Measurements from ENCODE around the gene PPP4R1. TPM values are rescaled to one million over a fixed set of nuclear protein-coding genes. Genes with fewer than 3 reads are reported as not detected.
A peak's percentile ranks its signal among the peaks of the same experiment; 100 is the strongest.

Gene PPP4R1
- polyA plus RNA-seq, 4 donors = 84.5 to 101 (median 94.4) TPM

DNA sequence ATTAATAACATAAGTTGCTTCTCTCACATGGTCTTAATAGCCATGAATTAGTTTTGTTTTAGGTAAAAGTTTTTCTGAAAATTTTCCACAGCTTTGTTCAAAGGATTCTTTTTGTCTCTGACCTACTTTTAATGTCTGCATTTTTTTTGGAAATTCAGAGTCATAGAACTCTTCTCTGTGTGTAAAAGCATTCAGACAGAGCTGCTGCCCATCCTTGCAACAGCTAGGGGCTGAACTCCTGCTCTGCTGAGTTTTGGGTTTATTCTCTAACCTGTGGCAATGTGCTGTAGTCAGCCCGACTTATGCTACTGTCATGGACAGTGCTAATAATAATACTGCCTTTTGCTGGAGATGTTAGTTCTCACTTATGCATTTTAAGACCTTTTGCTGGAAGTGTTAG is 95.0 kb downstream of the PPP4R1 start:
- DNase-seq (ENCODE audit: low read depth in 4 of 4, low spot score in 2 of 4) = no peak

DNA sequence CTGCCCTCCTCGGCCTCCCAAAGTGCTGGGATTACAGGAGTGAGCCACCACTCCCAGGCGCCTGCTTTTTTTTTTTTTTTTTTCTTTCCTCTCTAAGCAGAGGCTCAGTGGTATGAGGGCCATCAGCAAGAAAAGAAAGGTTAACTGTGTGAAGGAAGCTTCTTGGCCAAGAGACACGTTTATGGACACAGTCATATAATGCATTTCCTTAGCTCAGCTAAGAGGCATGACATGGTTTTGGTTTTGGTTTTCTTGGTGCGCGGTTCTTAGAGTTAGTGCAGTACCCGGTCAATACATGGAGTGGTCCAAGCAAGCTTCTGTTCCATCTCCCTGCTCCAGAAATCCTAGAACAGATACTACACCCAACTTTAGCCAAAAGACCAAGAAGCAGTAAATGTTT is 96.5 kb downstream of the PPP4R1 start:
- DNase-seq (ENCODE audit: low read depth in 4 of 4, low spot score in 2 of 4) = no peak

DNA sequence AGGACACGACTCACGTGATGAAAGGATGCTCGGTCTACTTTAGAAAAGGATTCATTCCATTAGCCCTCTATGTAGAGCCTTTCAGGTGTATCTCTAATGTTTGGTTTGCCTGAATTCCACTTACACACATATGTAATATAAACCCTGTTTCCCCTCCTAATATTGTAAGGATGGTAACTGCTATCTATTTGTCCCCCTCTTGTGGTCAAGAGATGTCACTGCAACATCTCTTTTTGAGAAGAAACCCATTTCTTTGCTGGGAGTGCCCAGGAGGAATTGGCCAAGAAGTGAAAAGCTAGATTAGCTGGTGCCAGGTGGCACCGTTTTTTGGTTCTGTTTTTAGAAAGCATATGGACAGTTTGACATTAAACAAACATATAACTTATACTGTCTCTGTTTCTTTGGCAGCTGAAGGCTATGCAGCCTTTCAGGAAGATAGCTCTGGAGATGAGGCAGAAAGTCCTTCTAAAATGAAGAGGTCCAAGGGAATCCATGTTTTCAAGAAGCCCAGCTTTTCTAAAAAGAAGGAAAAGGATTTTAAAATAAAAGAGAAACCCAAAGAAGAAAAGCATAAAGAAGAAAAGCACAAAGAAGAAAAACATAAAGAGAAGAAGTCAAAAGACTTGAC is 97.8 kb downstream of the PPP4R1 start:
- peak in 1 of 4 donors; percentile 24 for DNase-seq (ENCODE audit: low read depth in 4 of 4, low spot score in 2 of 4)

GRCh38 chr18:9513971-9514512 is 100.3 kb downstream of the PPP4R1 start:
- no peak for DNase-seq (ENCODE audit: low read depth in 4 of 4, low spot score in 2 of 4)

DNA sequence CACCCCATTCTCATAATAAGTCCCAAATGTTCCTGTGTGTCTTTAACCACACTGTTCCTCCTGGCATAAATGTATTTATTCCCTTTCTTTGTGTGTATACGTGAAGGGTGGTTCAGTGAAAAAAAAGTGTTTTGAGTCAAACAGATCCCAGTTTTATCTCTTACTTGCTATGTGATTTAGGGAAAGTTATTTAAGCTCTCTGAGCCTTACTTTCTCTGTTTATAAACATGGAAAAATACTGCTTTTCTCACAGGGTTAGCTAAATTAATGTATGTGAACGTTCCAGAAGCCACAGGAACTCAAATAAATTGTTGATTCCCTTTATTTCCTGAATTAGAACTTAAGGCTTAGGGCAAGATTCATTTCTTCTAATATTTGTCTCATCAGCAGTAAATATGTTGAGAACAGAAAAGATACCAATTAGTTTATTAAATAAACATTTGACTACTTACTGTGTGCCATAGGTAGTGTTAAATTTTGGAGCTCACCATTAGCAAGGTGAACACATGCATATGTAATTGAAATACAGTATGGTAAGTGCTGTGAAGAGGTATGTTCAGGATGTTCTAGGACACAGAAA is 105.8 kb downstream of the PPP4R1 start:
- no peak for DNase-seq (ENCODE audit: low read depth in 4 of 4, low spot score in 2 of 4)

DNA sequence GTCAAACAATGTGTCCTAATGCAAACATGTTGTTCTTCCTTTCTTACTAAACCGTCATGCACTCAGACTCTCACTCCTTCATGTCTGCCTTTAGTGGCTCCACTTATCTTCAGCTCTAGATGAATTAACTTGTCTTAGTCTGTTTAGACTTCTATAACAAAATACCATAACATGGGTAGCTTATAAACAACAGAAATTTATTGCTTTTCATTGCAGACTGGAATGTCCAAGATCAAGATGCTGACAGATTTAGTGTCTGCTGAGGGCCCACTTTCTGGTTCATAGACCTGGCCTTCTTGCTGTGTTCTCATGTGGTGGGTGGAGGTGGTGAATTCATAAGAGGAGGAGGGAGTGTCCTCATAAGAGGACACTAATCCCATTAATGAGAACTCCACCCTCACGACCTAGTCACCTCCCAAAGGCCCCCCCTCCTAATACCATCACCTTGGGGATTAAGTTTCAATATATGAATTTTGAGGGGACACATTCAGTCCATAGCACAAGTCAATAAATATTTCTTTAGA is 106.7 kb downstream of the PPP4R1 start:
- DNase-seq (ENCODE audit: low read depth in 4 of 4, low spot score in 2 of 4) = no peak

DNA sequence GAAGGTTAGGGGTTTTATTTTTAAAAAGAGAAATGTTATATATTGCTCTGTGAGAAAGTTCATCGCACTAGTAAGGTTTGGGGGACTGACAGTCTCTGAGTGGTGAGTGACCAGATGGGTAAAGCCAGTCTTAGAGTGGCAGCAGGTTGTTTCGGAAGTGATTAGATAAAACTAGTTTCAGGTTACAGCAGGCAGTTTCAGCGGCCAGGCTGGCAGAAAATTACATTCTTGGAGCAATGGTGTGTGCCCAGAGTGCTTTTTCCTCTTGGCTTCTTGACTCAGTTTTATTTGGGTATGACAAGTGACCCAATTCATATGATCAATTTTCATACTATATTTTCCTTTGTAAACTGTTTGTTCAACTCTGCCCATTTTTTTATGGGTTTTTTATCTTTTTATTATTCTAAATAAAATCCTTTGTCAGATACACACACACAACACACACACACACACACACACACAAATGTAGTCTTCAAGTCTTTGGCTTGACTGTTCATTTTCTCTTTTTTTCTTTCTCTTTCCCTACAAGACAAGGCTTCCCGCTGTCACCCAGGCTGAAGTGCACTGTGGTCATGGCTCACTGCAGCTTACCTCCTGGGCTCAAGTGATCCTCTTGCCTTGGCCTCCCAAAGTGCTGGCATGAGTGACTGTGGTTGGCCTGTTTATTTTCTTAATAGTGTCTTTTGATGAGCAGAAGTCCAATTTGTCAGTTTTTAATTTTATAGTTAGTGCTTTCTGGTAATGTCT is 108.1 kb downstream of the PPP4R1 start:
- DNase-seq (ENCODE audit: low read depth in 4 of 4, low spot score in 2 of 4) = no peak

Other genes starting within 250 kb of the PPP4R1 start
- 10 to 100 TPM; 73.7 to 86.4 (median 84.0) TPM for gene RALBP1, start 139.0 kb downstream of the PPP4R1 start, polyA plus RNA-seq (ENCODE audit: insufficient read length in 4 of 4)
- gene RAB31, start 93.7 kb upstream of the PPP4R1 start, polyA plus RNA-seq (ENCODE audit: insufficient read length in 4 of 4) = 10 to 100 TPM; 26.1 to 32.5 (median 29.7) TPM